GM10248 (cell line): ENCODE data around the gene CACNA2D1.

Experiments used
- CTCF ChIA-PET: fragments of 300-600 bp; sonication (Branson Sonifier 250); formaldehyde crosslinking; extraction: SDS; loops from one replicate; lab custom pipeline; 2021; ENCODE audit warnings: antibody characterized with exemption; lab: Yijun Ruan, JAX
- POLR2A ChIA-PET: fragments of 350-650 bp; sonication (Branson Sonifier 250); formaldehyde crosslinking; extraction: SDS; loops from one replicate; lab custom pipeline; 2020; ENCODE audit warnings: antibody characterized with exemption; lab: Yijun Ruan, JAX
- DNase-seq: peaks from one replicate; pipeline ENCODE4 v3.0.0; 2012; ENCODE audit errors: extremely low spot score
- CTCF ChIP-seq: IDR thresholded peaks from 2 replicates; pipeline ENCODE4 v1.5.1; 2012; ENCODE audit warnings: mild to moderate bottlenecking, low read depth; ENCODE audit errors: extremely low read depth, missing control alignments, control extremely low read depth

The CACNA2D1 gene

GRCh38 chr7:82005056-82005455, 438.5 kb downstream of the CACNA2D1 start:
- DNase-seq: no peak
- ChIA-PET CTCF (interaction anchor here (1.1 kb wide), 1 partner anchor 12 kb away, joined by 3 read pairs; no protein-coding TSS in a partner anchor), POLR2A (no interaction called here)
- no peak for TF ChIP-seq CTCF

- no peak for DNase-seq
- CTCF ChIA-PET: no interaction called here
- POLR2A ChIA-PET: no interaction called here
- no peak for TF ChIP-seq CTCF
These were observed 450.4 kb downstream of the CACNA2D1 start for GRCh38 chr7:81993186-81993585.

DNA sequence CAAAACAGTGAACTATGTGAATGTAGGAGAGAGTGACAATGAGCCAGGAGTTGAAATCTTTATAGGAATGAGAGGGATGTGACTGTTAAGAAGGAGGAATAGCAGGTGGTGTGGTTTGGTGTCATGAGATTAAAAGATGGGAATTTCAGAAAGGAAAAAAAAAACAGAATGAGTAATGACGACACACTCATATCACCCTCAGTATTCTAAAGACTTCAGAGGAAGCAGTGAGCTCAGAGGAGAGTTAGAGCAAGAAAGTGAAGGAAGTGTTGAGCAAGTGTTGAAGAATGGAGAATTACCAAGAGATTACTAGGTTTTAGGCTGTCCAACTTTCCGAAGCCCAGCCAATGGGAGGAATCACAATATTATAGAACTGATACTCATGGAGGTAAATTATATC, 453.2 kb downstream of the CACNA2D1 start:
- DNase-seq: no peak
- no peak for TF ChIP-seq CTCF
- CTCF ChIA-PET: interaction anchor here (0.9 kb wide), 1 partner anchor 32 kb away, joined by 3 read pairs; no protein-coding TSS in a partner anchor
- POLR2A ChIA-PET: no interaction called here

GRCh38 chr7:81986723-81987470, 456.7 kb downstream of the CACNA2D1 start:
- DNase-seq: no peak
- no peak for TF ChIP-seq CTCF
- ChIA-PET CTCF (no interaction called here), POLR2A (no interaction called here)

- no peak for DNase-seq
- POLR2A ChIA-PET: no interaction called here
- TF ChIP-seq CTCF: no peak
- CTCF ChIA-PET: no interaction called here
These were observed 460.2 kb downstream of the CACNA2D1 start for GRCh38 chr7:81983406-81983805.

DNA sequence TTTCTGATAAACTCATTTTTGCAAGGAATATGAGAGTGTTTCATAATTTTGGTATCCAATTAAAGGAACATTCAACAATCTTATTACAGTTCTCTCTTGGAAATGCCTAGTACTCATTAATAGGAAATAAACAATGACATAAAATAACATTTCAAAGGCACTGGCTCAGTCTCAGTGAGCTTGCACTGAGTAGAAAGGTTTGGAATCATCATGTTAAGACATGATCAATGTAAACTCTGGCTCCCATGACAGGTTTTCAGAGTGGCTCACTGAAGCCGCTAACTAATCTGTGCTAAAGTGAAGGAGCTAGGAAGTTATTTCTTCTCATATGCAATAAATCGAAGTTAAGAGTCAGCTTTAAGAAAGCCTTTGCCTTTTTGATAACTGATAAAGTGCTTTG, 470.5 kb downstream of the CACNA2D1 start:
- POLR2A ChIA-PET: no interaction called here
- CTCF ChIA-PET: no interaction called here
- no peak for TF ChIP-seq CTCF
- DNase-seq: no peak
